Stimulated activated CD4-positive, alpha-beta T cell treated with anti-CD3 and anti-CD28 coated beads, Interleukin-12 subunit alpha, Interleukin-12 subunit beta, amount 100 ng/mL, for 48 hours (primary cell): ENCODE measurements around the gene ZNF853.
"Not testable (repeated sequence)": the region's sequence is repeated elsewhere in the genome, so short reads cannot be mapped to it uniquely, and the experiment has no call there.

ENCODE experiments used
- DNase-seq, 3 donors: peaks; one replicate each; pipeline ENCODE4 v3.0.0-alpha.2; 2020; ENCODE audit warnings: low read depth in 2 of 3, low spot score in 1 of 3

Gene ZNF853

GRCh38 chr7:6651851-6652445 lies 36.5 kb downstream of the ZNF853 start:
- DNase-seq, result no peak

GRCh38 chr7:6652446-6653011 lies 37.1 kb downstream of the ZNF853 start:
- DNase-seq, result no peak

- DNase-seq, result no peak
These were observed 37.9 kb downstream of the ZNF853 start for GRCh38 chr7:6653071-6654003.

- DNase-seq, result no peak
These were observed 38.9 kb downstream of the ZNF853 start for GRCh38 chr7:6654113-6654841.

GRCh38 chr7:6654842-6655610 lies 39.6 kb downstream of the ZNF853 start:
- DNase-seq, result no peak

GRCh38 chr7:6655636-6656385 lies 40.4 kb downstream of the ZNF853 start:
- no peak for DNase-seq

GRCh38 chr7:6656413-6656812 lies 41.0 kb downstream of the ZNF853 start:
- no peak for DNase-seq

- no peak for DNase-seq
These were observed 43.4 kb downstream of the ZNF853 start for GRCh38 chr7:6658618-6659345.

- DNase-seq, result not testable (repeated sequence)
These were observed 55.4 kb downstream of the ZNF853 start for GRCh38 chr7:6670851-6671250.
